Osteocyte (in vitro differentiated cells): ENCODE data around the gene RNF186. TPM values are rescaled to one million over a fixed set of nuclear protein-coding genes. Genes with fewer than 3 reads are reported as not detected.

Source experiments
- DNase-seq: peaks from one replicate; pipeline ENCODE4 v3.0.0; 2021; ENCODE audit warnings: mixed read lengths; ENCODE audit not compliant: unreplicated experiment; ENCODE audit errors: extremely low spot score
- H3K27ac Mint-ChIP-seq: one replicate; pipeline ENCODE4 v1.8.0; 2021; ENCODE audit warnings: mild to moderate bottlenecking, mixed read lengths; ENCODE audit not compliant: unreplicated experiment
- H3K27me3 Mint-ChIP-seq: one replicate; pipeline ENCODE4 v1.8.0; 2021; ENCODE audit warnings: mixed read lengths; ENCODE audit not compliant: unreplicated experiment
- H3K36me3 Mint-ChIP-seq: one replicate; pipeline ENCODE4 v1.8.0; 2021; ENCODE audit warnings: mixed read lengths; ENCODE audit not compliant: unreplicated experiment
- H3K4me1 Mint-ChIP-seq: one replicate; pipeline ENCODE4 v1.8.0; 2021; ENCODE audit warnings: mixed read lengths; ENCODE audit not compliant: unreplicated experiment
- H3K4me3 Mint-ChIP-seq: one replicate; pipeline ENCODE4 v1.8.0; 2021; ENCODE audit warnings: mild to moderate bottlenecking, moderate library complexity, mixed read lengths; ENCODE audit not compliant: unreplicated experiment
- H3K9me3 Mint-ChIP-seq: one replicate; pipeline ENCODE4 v1.8.0; 2021; ENCODE audit warnings: mixed read lengths; ENCODE audit not compliant: unreplicated experiment
- total RNA-seq: library from RNA; stranded (reverse); gene quantifications from 2 replicates; pipeline ENCODE4 v1.2.1, GENCODE V29; 2021
- TF ChIP-seq, protein P1 (sequence below): fragments of 200-600 bp; sonication (generic); IDR thresholded peaks from 2 replicates; pipeline ENCODE4 v1.5.0; 2021; ENCODE audit warnings: antibody characterized with exemption, mild to moderate bottlenecking, moderate library complexity

RNF186 gene
- total RNA-seq, 1 donor from 2014 or later: not detected

GRCh38 chr1:19844731-19845495 is 29.8 kb upstream of the RNF186 start:
- TF ChIP-seq, protein P1, sequence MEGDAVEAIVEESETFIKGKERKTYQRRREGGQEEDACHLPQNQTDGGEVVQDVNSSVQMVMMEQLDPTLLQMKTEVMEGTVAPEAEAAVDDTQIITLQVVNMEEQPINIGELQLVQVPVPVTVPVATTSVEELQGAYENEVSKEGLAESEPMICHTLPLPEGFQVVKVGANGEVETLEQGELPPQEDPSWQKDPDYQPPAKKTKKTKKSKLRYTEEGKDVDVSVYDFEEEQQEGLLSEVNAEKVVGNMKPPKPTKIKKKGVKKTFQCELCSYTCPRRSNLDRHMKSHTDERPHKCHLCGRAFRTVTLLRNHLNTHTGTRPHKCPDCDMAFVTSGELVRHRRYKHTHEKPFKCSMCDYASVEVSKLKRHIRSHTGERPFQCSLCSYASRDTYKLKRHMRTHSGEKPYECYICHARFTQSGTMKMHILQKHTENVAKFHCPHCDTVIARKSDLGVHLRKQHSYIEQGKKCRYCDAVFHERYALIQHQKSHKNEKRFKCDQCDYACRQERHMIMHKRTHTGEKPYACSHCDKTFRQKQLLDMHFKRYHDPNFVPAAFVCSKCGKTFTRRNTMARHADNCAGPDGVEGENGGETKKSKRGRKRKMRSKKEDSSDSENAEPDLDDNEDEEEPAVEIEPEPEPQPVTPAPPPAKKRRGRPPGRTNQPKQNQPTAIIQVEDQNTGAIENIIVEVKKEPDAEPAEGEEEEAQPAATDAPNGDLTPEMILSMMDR: no peak
- H3K4me3 Mint-ChIP-seq: no peak overlapping the region
- H3K27ac Mint-ChIP-seq: no peak overlapping the region
- peaks cover 9% of the 10 kb centered on the region for H3K27me3 Mint-ChIP-seq
- H3K4me1 Mint-ChIP-seq: peaks cover 2% of the 10 kb centered on the region
- no peak for DNase-seq
- no peaks in the 10 kb centered on the region for H3K36me3 Mint-ChIP-seq
- no peaks in the 10 kb centered on the region for H3K9me3 Mint-ChIP-seq

- Mint-ChIP-seq H3K27ac (no peak overlapping the region), H3K36me3 (no peaks in the 10 kb centered on the region), H3K9me3 (no peaks in the 10 kb centered on the region), H3K4me1 (peaks cover 2% of the 10 kb centered on the region), H3K4me3 (no peak overlapping the region), H3K27me3 (peaks cover 25% of the 10 kb centered on the region)
- TF ChIP-seq, protein P1: no peak
- DNase-seq: no peak
Observed at GRCh38 chr1:19840228-19840627, 25.1 kb upstream of the RNF186 start.

GRCh38 chr1:19837866-19838265 is 22.8 kb upstream of the RNF186 start:
- H3K36me3 Mint-ChIP-seq: no peaks in the 10 kb centered on the region
- H3K9me3 Mint-ChIP-seq: no peaks in the 10 kb centered on the region
- H3K4me3 Mint-ChIP-seq: no peak overlapping the region
- H3K27ac Mint-ChIP-seq: no peak overlapping the region
- DNase-seq: no peak
- TF ChIP-seq, protein P1: no peak
- no peaks in the 10 kb centered on the region for H3K4me1 Mint-ChIP-seq
- peaks cover 22% of the 10 kb centered on the region for H3K27me3 Mint-ChIP-seq

- Mint-ChIP-seq H3K27me3 (peaks cover 25% of the 10 kb centered on the region), H3K4me1 (no peaks in the 10 kb centered on the region), H3K9me3 (peaks cover 5% of the 10 kb centered on the region), H3K4me3 (no peak overlapping the region), H3K27ac (no peak overlapping the region), H3K36me3 (no peaks in the 10 kb centered on the region)
- DNase-seq: no peak
- TF ChIP-seq, protein P1: no peak
Observed at GRCh38 chr1:19835578-19835977, 20.5 kb upstream of the RNF186 start.

- Mint-ChIP-seq H3K4me3 (no peak overlapping the region), H3K9me3 (peaks cover 8% of the 10 kb centered on the region), H3K27ac (no peak overlapping the region), H3K36me3 (no peaks in the 10 kb centered on the region), H3K4me1 (no peaks in the 10 kb centered on the region), H3K27me3 (peaks cover 11% of the 10 kb centered on the region)
- TF ChIP-seq, protein P1: no peak
- DNase-seq: no peak
Observed at GRCh38 chr1:19831441-19831840, 16.4 kb upstream of the RNF186 start.
